ENCODE measurements around the gene ABCE1. TPM values are rescaled to one million over a fixed set of nuclear protein-coding genes. Genes with fewer than 3 reads are reported as not detected.

The ABCE1 gene
- total RNA-seq, 1 donor from 2014 or later = 81.1 TPM

GRCh38 chr4:145154573-145154972 lies 56.5 kb downstream of the ABCE1 start:
- FAIRE-seq (no peak), DNase-seq (ENCODE audit: low read depth) (peak; percentile 8)
- Mint-ChIP-seq H3K4me3 (ENCODE audit: unreplicated experiment) (no peak overlapping the region), H3K9me3 (ENCODE audit: unreplicated experiment) (no peaks in the 10 kb centered on the region), H3K36me3 (ENCODE audit: low read depth, unreplicated experiment) (peaks cover 10% of the 10 kb centered on the region), H3K27ac (ENCODE audit: unreplicated experiment) (no peak overlapping the region), H3K4me1 (ENCODE audit: low read depth, unreplicated experiment) (no peaks in the 10 kb centered on the region), H3K27me3 (ENCODE audit: low read depth, unreplicated experiment) (no peaks in the 10 kb centered on the region)
- H3K9ac ChIP-seq (ENCODE audit: low read length) = no peak overlapping the region
- H2AFZ ChIP-seq (ENCODE audit: low read depth, low read length) = no peak overlapping the region
- H3K27me3 ChIP-seq (ENCODE audit: insufficient read depth, low read length) = no peaks in the 10 kb centered on the region
- TF ChIP-seq CTCF (IDR thresholded peaks at IDR 0.05; ENCODE audit: insufficient read depth, low read depth, low read length) (peak; percentile 54), EZH2 (IDR thresholded peaks at IDR 0.05; ENCODE audit: insufficient read depth, low read length) (no peak)
- H3K9me3 ChIP-seq (ENCODE audit: insufficient read depth, low read depth, low read length) = no peaks in the 10 kb centered on the region
- peaks cover 18% of the 10 kb centered on the region for H3K36me3 ChIP-seq (ENCODE audit: insufficient read depth, low read length)
- no peak overlapping the region for H3K27ac ChIP-seq (ENCODE audit: low read depth, low read length)
- peaks cover 14% of the 10 kb centered on the region for H3K79me2 ChIP-seq (ENCODE audit: insufficient read depth, low read length)
- H3K4me2 ChIP-seq (ENCODE audit: low read length) = no peak overlapping the region
- H3K4me1 ChIP-seq (ENCODE audit: insufficient read depth, low read length) = no peaks in the 10 kb centered on the region
- H3K4me3 ChIP-seq (ENCODE audit: insufficient read depth, low read depth, low read length) = no peak overlapping the region
- peaks cover 3% of the 10 kb centered on the region for H4K20me1 ChIP-seq (ENCODE audit: insufficient read depth, low read length)

- DNase-seq (ENCODE audit: low read depth) (no peak), FAIRE-seq (no peak)
- H3K9me3 ChIP-seq (ENCODE audit: insufficient read depth, low read depth, low read length) = no peaks in the 10 kb centered on the region
- Mint-ChIP-seq H3K4me3 (ENCODE audit: unreplicated experiment) (no peak overlapping the region), H3K9me3 (ENCODE audit: unreplicated experiment) (no peaks in the 10 kb centered on the region), H3K27ac (ENCODE audit: unreplicated experiment) (no peak overlapping the region), H3K27me3 (ENCODE audit: low read depth, unreplicated experiment) (no peaks in the 10 kb centered on the region), H3K36me3 (ENCODE audit: low read depth, unreplicated experiment) (peaks cover 7% of the 10 kb centered on the region), H3K4me1 (ENCODE audit: low read depth, unreplicated experiment) (no peaks in the 10 kb centered on the region)
- H3K9ac ChIP-seq (ENCODE audit: low read length) = no peak overlapping the region
- no peak for TF ChIP-seq CTCF (IDR thresholded peaks at IDR 0.05; ENCODE audit: insufficient read depth, low read depth, low read length)
- no peak for TF ChIP-seq EZH2 (IDR thresholded peaks at IDR 0.05; ENCODE audit: insufficient read depth, low read length)
- peaks cover 14% of the 10 kb centered on the region for H3K79me2 ChIP-seq (ENCODE audit: insufficient read depth, low read length)
- no peaks in the 10 kb centered on the region for H3K4me1 ChIP-seq (ENCODE audit: insufficient read depth, low read length)
- H3K27me3 ChIP-seq (ENCODE audit: insufficient read depth, low read length) = no peaks in the 10 kb centered on the region
- peaks cover 12% of the 10 kb centered on the region for H3K36me3 ChIP-seq (ENCODE audit: insufficient read depth, low read length)
- H4K20me1 ChIP-seq (ENCODE audit: insufficient read depth, low read length) = peaks cover 3% of the 10 kb centered on the region
- H3K27ac ChIP-seq (ENCODE audit: low read depth, low read length) = no peak overlapping the region
- no peak overlapping the region for H3K4me2 ChIP-seq (ENCODE audit: low read length)
- H3K4me3 ChIP-seq (ENCODE audit: insufficient read depth, low read depth, low read length) = no peak overlapping the region
- H2AFZ ChIP-seq (ENCODE audit: low read depth, low read length) = no peak overlapping the region
Observed at GRCh38 chr4:145155268-145155870, 57.3 kb downstream of the ABCE1 start.

- Histone ChIP-seq H3K4me3 (ENCODE audit: insufficient read depth, low read depth, low read length) (no peak overlapping the region), H3K9me3 (ENCODE audit: insufficient read depth, low read depth, low read length) (no peaks in the 10 kb centered on the region), H3K36me3 (ENCODE audit: insufficient read depth, low read length) (peaks cover 19% of the 10 kb centered on the region), H3K79me2 (ENCODE audit: insufficient read depth, low read length) (peaks cover 20% of the 10 kb centered on the region), H3K27ac (ENCODE audit: low read depth, low read length) (no peak overlapping the region), H3K27me3 (ENCODE audit: insufficient read depth, low read length) (no peaks in the 10 kb centered on the region), H2AFZ (ENCODE audit: low read depth, low read length) (no peak overlapping the region), H4K20me1 (ENCODE audit: insufficient read depth, low read length) (peaks cover 7% of the 10 kb centered on the region), H3K9ac (ENCODE audit: low read length) (no peak overlapping the region), H3K4me1 (ENCODE audit: insufficient read depth, low read length) (no peaks in the 10 kb centered on the region), H3K4me2 (ENCODE audit: low read length) (no peak overlapping the region)
- DNase-seq (ENCODE audit: low read depth) (no peak), FAIRE-seq (no peak)
- Mint-ChIP-seq H3K36me3 (ENCODE audit: low read depth, unreplicated experiment) (peaks cover 9% of the 10 kb centered on the region), H3K9me3 (ENCODE audit: unreplicated experiment) (no peaks in the 10 kb centered on the region), H3K4me1 (ENCODE audit: low read depth, unreplicated experiment) (no peaks in the 10 kb centered on the region), H3K4me3 (ENCODE audit: unreplicated experiment) (no peak overlapping the region), H3K27ac (ENCODE audit: unreplicated experiment) (no peak overlapping the region), H3K27me3 (ENCODE audit: low read depth, unreplicated experiment) (no peaks in the 10 kb centered on the region)
- no peak for TF ChIP-seq CTCF (IDR thresholded peaks at IDR 0.05; ENCODE audit: insufficient read depth, low read depth, low read length)
- TF ChIP-seq EZH2 (IDR thresholded peaks at IDR 0.05; ENCODE audit: insufficient read depth, low read length) = no peak
Observed at GRCh38 chr4:145156986-145157385, 58.9 kb downstream of the ABCE1 start.
